ENCODE results near the gene TMEM179B. TPM values are rescaled to one million over a fixed set of nuclear protein-coding genes. Genes with fewer than 3 reads are reported as not detected.
"Not testable (repeated sequence)": the region's sequence is repeated elsewhere in the genome, so short reads cannot be mapped to it uniquely, and the experiment has no call there.

TMEM179B gene
- total RNA-seq, 2 experiments from 2014 or later, result 34.7 to 37.4 TPM

- intact Hi-C loops (cut with DNase I, micrococcal nuclease), result no loop called here
- Mint-ChIP-seq H3K36me3 (ENCODE audit: low read depth) (peaks cover 23% of the 10 kb centered on the region), H3K9me3 (no peaks in the 10 kb centered on the region), H3K27ac (no peak overlapping the region), H3K27me3 (no peaks in the 10 kb centered on the region), H3K4me1 (ENCODE audit: low read depth) (peaks cover 32% of the 10 kb centered on the region), H3K4me3 (no peak overlapping the region)
- ATAC-seq (ENCODE audit: poor library complexity), result no peak
- CTCF ChIA-PET, result interaction anchor here (5.5 kb wide), 1 partner anchor 28 kb away, joined by 30 read pairs; the partner anchor contains the start of gene TMEM179B
- H3K36me3 ChIP-seq (ENCODE audit: insufficient read depth, low read length), result peaks cover 6% of the 10 kb centered on the region
- no peak overlapping the region for H3K4me3 ChIP-seq (ENCODE audit: low read length)
- no peak for DNase-seq
- no peaks in the 10 kb centered on the region for H3K9me3 ChIP-seq (ENCODE audit: control insufficient read depth in 1 of 2, insufficient read depth in 1 of 2, low read length in 2 of 2)
- H3K4me1 ChIP-seq (ENCODE audit: insufficient read depth, low read length), result peaks cover 32% of the 10 kb centered on the region
- H3K27me3 ChIP-seq (ENCODE audit: control insufficient read depth in 1 of 2, insufficient read depth in 2 of 2, low read length in 2 of 2), result no peaks in the 10 kb centered on the region
- no peak overlapping the region for H3K27ac ChIP-seq (ENCODE audit: low read depth in 1 of 2, low read length in 2 of 2)
- POLR2A ChIA-PET, result interaction anchor here (0.9 kb wide), 1 partner anchor 29 kb away, joined by 3 read pairs; the partner anchor contains the start of gene TMEM179B
- TF ChIP-seq, protein P1, sequence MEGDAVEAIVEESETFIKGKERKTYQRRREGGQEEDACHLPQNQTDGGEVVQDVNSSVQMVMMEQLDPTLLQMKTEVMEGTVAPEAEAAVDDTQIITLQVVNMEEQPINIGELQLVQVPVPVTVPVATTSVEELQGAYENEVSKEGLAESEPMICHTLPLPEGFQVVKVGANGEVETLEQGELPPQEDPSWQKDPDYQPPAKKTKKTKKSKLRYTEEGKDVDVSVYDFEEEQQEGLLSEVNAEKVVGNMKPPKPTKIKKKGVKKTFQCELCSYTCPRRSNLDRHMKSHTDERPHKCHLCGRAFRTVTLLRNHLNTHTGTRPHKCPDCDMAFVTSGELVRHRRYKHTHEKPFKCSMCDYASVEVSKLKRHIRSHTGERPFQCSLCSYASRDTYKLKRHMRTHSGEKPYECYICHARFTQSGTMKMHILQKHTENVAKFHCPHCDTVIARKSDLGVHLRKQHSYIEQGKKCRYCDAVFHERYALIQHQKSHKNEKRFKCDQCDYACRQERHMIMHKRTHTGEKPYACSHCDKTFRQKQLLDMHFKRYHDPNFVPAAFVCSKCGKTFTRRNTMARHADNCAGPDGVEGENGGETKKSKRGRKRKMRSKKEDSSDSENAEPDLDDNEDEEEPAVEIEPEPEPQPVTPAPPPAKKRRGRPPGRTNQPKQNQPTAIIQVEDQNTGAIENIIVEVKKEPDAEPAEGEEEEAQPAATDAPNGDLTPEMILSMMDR (IDR thresholded peaks at IDR 0.05), result no peak
These were observed 29.1 kb upstream of the TMEM179B start for GRCh38 chr11:62757846-62758788.

- ChIA-PET POLR2A (interaction anchor here (0.6 to 3.9 kb wide), 24 partner anchors 9 to 187 kb away, joined by 3 to 61 read pairs (median 8); partner anchors contain the start of genes EEF1G, HNRNPUL2, LBHD1 and MTA2), CTCF (interaction anchor here (1.3 to 5.5 kb wide), 3 partner anchors 10 to 32 kb away, joined by 3 to 30 read pairs (median 4); partner anchors contain the start of genes TAF6L and TMEM179B)
- intact Hi-C loops (cut with DNase I, micrococcal nuclease), result loop anchor here in 1 of 2 experiments (1.0 to 10.0 kb wide), 2 partner anchors 8 to 156 kb away; partner anchors contain the start of gene MTA2
- not testable (repeated sequence) for H3K27me3 ChIP-seq (ENCODE audit: control insufficient read depth in 1 of 2, insufficient read depth in 2 of 2, low read length in 2 of 2); DNase-seq; H3K9me3 ChIP-seq (ENCODE audit: control insufficient read depth in 1 of 2, insufficient read depth in 1 of 2, low read length in 2 of 2); H3K9me3 Mint-ChIP-seq; H3K27ac ChIP-seq (ENCODE audit: low read depth in 1 of 2, low read length in 2 of 2); H3K27me3 Mint-ChIP-seq; ATAC-seq (ENCODE audit: poor library complexity)
- Histone ChIP-seq H3K4me3 (ENCODE audit: low read length) (peak overlapping the region; percentile 97), H3K4me1 (ENCODE audit: insufficient read depth, low read length) (peaks cover 29% of the 10 kb centered on the region), H3K36me3 (ENCODE audit: insufficient read depth, low read length) (peaks cover 17% of the 10 kb centered on the region)
- peak overlapping the region; percentile 95 for H3K27ac Mint-ChIP-seq
- peaks cover 21% of the 10 kb centered on the region for H3K36me3 Mint-ChIP-seq (ENCODE audit: low read depth)
- H3K4me3 Mint-ChIP-seq, result peak overlapping the region; percentile 99
- peaks cover 19% of the 10 kb centered on the region for H3K4me1 Mint-ChIP-seq (ENCODE audit: low read depth)
These were observed 26.4 kb upstream of the TMEM179B start for GRCh38 chr11:62760867-62761227.

DNA sequence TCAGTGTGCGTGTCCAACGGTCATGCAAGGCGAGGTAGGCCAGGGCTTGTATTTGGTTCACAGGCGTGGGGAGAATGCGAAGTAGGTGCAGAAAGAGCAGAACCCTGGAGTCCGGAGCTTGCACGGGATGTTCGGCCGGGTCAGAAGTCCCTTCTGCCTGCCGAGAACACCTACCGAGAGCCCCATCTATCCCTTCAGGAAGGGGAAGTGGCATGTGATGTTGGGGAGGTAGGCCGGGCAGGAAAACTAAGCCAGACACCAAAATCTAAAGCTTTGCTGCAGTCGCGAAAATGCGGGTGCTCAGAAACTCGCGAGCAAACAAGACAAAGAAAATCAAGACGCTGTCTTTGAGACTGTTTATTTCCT, 16.4 kb upstream of the TMEM179B start:
- intact Hi-C loops (cut with DNase I, micrococcal nuclease), result loop anchor here (1.0 to 5.0 kb wide), 5 partner anchors 16 to 112 kb away; partner anchors contain the start of genes TTC9C (in 2 of the 2), HNRNPUL2 (in 1 of the 2), SLC3A2 (in 1 of the 2) and TMEM179B (in 1 of the 2)

More for the DNA sequence above, 16.4 kb upstream of the TMEM179B start:
- Histone ChIP-seq H3K9me3 (ENCODE audit: control insufficient read depth in 1 of 2, insufficient read depth in 1 of 2, low read length in 2 of 2) (no peaks in the 10 kb centered on the region), H3K4me1 (ENCODE audit: insufficient read depth, low read length) (peaks cover 27% of the 10 kb centered on the region), H3K27me3 (ENCODE audit: control insufficient read depth in 1 of 2, insufficient read depth in 2 of 2, low read length in 2 of 2) (no peaks in the 10 kb centered on the region), H3K27ac (ENCODE audit: low read depth in 1 of 2, low read length in 2 of 2) (peak overlapping the region; percentile 79 to 88), H3K36me3 (ENCODE audit: insufficient read depth, low read length) (peaks cover 19% of the 10 kb centered on the region), H3K4me3 (ENCODE audit: low read length) (peak overlapping the region; percentile 76)
- ChIA-PET POLR2A (interaction anchor here (0.5 to 7.1 kb wide), 18 partner anchors 9 to 214 kb away, joined by 3 to 61 read pairs (median 7); partner anchors contain the start of genes C11orf98, CSKMT, HNRNPUL2 and MTA2), CTCF (interaction anchor here (1.2 to 8.8 kb wide), 5 partner anchors 9 to 110 kb away, joined by 3 to 81 read pairs (median 6); partner anchors contain the start of genes POLR2G, SLC3A2, TMEM179B and ZBTB3)
- Mint-ChIP-seq H3K4me3 (peak overlapping the region; percentile 97), H3K9me3 (no peaks in the 10 kb centered on the region), H3K27ac (peak overlapping the region; percentile 97), H3K4me1 (ENCODE audit: low read depth) (peaks cover 24% of the 10 kb centered on the region), H3K27me3 (no peaks in the 10 kb centered on the region), H3K36me3 (ENCODE audit: low read depth) (peaks cover 45% of the 10 kb centered on the region)
- TF ChIP-seq, protein P1 (IDR thresholded peaks at IDR 0.05), result no peak
- DNase-seq, result no peak
- ATAC-seq (ENCODE audit: poor library complexity), result peak; percentile 3

All from CD4-positive, alpha-beta T cell (primary cell).